ENCODE measurements around the gene HSPH1.

Gene HSPH1

GRCh38 chr13:31093145-31093885 lies 68.4 kb downstream of the HSPH1 start:
- no peak for DNase-seq

- DNase-seq = no peak
Measured at GRCh38 chr13:31092646-31093045, 69.1 kb downstream of the HSPH1 start.

- DNase-seq = peak; percentile 23
Measured at GRCh38 chr13:31090961-31091624, 70.6 kb downstream of the HSPH1 start.

- DNase-seq = no peak
Measured at GRCh38 chr13:31090096-31090495, 71.6 kb downstream of the HSPH1 start.

GRCh38 chr13:31089649-31090048 lies 72.1 kb downstream of the HSPH1 start:
- no peak for DNase-seq

- DNase-seq = no peak
Measured at GRCh38 chr13:31088826-31089420, 72.8 kb downstream of the HSPH1 start.

Data from NCI-H2227 treated with DMSO at 0.1 percent for 48 hours (cell line).